GM13977 (cell line): ENCODE results near the gene MAB21L1.

Experiments
- DNase-seq: peaks from one replicate; pipeline ENCODE4 v3.0.0; 2012; ENCODE audit warnings: low spot score
- in situ Hi-C: fragments of 300-500 bp; cut with MboI; formaldehyde crosslinking; loops from one replicate; pipeline ENCODE4 v1.12.0; 2022; ENCODE audit warnings: low sequenced_read_pairs, low pct_unique_long_range_greater_than_20kb, mixed read lengths, inconsistent platforms; ENCODE audit not compliant: unreplicated experiment
- TF ChIP-seq, protein P1 (sequence below): IDR thresholded peaks from 2 replicates; pipeline ENCODE4 v1.5.1; 2012; ENCODE audit warnings: mild to moderate bottlenecking, control low read depth; ENCODE audit not compliant: insufficient read depth; ENCODE audit errors: extremely low read depth, missing control alignments

MAB21L1 gene

DNA sequence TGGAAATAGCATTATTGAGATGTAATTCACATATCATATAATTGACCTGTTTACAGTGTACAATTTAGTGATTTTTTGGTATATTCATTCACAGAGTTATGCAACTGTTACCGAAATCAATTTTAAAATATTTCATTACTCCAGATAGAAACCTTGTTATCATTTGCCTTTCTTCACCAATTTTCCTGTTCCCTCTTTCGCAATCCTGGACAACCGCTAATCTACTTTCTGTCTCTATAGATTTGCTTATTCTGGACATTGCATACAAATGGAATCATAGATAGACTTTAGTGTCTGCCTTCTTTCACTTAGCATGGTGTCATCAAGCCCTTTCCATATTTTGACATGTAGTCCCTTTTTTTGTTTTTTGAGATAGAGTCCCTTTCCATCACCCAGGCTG is 19.2 kb downstream of the MAB21L1 start:
- TF ChIP-seq, protein P1, sequence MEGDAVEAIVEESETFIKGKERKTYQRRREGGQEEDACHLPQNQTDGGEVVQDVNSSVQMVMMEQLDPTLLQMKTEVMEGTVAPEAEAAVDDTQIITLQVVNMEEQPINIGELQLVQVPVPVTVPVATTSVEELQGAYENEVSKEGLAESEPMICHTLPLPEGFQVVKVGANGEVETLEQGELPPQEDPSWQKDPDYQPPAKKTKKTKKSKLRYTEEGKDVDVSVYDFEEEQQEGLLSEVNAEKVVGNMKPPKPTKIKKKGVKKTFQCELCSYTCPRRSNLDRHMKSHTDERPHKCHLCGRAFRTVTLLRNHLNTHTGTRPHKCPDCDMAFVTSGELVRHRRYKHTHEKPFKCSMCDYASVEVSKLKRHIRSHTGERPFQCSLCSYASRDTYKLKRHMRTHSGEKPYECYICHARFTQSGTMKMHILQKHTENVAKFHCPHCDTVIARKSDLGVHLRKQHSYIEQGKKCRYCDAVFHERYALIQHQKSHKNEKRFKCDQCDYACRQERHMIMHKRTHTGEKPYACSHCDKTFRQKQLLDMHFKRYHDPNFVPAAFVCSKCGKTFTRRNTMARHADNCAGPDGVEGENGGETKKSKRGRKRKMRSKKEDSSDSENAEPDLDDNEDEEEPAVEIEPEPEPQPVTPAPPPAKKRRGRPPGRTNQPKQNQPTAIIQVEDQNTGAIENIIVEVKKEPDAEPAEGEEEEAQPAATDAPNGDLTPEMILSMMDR: no peak
- in situ Hi-C loops: no loop called here
- DNase-seq: no peak

DNA sequence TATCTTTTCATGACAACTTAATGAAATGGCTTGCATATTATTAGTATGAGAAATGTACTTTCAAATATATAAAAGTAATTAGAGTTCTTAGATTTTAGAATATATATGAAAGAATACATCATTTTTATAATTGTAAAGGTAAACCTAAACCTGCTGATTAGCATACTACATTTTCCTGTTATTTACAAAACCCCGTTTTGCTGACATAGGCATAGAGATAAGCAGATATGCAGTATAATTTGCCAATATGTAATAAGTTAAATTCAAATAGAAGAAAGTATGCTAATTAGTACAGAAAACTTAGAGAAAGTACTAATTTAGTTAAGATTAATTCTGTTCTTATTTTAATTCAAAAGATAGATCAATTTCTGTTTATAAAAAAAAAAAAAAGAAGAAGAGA is 21.5 kb downstream of the MAB21L1 start:
- in situ Hi-C loops: no loop called here
- no peak for DNase-seq
- TF ChIP-seq, protein P1: no peak

DNA sequence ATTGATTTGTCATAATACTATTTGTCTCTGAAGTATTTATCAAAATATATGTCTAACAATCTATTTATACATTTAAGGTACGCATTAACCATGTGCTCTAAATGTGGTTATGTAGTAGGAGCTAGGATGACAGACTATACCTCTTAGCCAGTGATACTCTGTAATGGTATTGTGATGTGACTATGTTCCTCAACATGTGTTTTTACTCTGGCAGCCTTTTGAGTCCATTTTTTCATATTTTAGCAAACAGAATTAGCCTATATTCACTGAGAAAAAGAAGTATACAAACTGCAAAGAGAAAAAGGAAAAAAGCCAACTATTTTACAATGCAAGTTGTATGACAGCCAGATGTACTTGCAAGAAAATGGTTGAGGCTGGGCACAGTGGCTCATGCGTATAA is 26.7 kb downstream of the MAB21L1 start:
- DNase-seq: no peak

GRCh38 chr13:35448465-35448864 is 28.0 kb downstream of the MAB21L1 start:
- in situ Hi-C loops: no loop called here
- DNase-seq: no peak
- TF ChIP-seq, protein P1: no peak

More for the DNA sequence above, 26.7 kb downstream of the MAB21L1 start:
- TF ChIP-seq, protein P1: no peak
- in situ Hi-C loops: no loop called here
